ENCODE measurements around the gene HSPA4.
A peak's percentile ranks its signal among the peaks of the same experiment; 100 is the strongest.
"Not testable (repeated sequence)": the region's sequence is repeated elsewhere in the genome, so short reads cannot be mapped to it uniquely, and the experiment has no call there.

HSPA4 gene

DNA sequence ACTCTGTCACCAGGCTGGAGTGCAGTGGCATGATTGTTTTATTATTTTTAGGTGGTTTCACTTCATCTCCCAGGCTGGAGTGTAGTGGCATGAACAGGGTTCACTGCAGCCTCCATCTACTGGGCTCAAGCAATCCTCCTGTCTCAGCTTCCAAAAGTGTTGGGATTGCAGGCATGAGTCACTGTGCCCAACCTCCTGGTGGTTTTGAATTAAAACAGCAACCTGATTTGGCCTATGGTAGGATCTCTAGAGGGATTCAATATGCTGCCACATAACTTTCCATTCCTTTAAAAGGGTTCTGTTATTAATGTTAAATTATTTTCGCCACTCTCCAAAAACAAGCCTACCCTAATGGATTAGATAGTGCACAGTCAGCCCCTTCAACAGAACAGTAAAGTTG is 9.9 kb upstream of the HSPA4 start:
- Histone ChIP-seq H3K9me3 (ENCODE audit: control insufficient read depth, low read length) (no peaks in the 10 kb centered on the region), H3K79me2 (no peaks in the 10 kb centered on the region), H3K9ac (no peak overlapping the region), H2AFZ (no peak overlapping the region), H3K4me1 (no peaks in the 10 kb centered on the region), H3K27me3 (ENCODE audit: control insufficient read depth, insufficient read depth, low read length) (no peaks in the 10 kb centered on the region), H3K36me3 (ENCODE audit: control insufficient read depth, insufficient read depth, low read length) (no peaks in the 10 kb centered on the region), H3K27ac (no peak overlapping the region), H3K4me2 (ENCODE audit: low read length) (no peak overlapping the region), H3K4me3 (ENCODE audit: low read depth, low read length) (no peak overlapping the region)
- no peak for TF ChIP-seq CTCF (IDR thresholded peaks at IDR 0.05)

DNA sequence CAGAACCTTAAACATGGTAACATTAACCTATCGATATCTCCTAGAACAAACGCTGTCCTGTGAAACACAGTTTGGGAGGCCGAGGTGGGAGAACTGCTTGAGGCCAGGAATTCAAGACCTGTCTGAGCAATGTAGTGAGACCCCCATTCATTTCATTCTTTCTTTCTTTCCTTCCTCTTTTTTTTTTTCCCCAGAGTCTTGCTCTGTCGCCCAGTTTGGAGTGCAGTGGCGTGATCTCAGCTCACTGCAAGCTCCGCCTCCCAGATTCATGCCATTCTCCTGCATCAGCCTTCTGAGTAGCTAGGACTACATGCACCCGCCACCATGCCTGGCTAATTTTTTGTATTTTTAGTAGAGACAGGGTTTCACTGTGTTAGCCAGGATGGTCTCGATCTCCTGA is 5.3 kb upstream of the HSPA4 start:
- H3K9ac ChIP-seq; H3K36me3 ChIP-seq (ENCODE audit: control insufficient read depth, insufficient read depth, low read length); H3K79me2 ChIP-seq; H3K27ac ChIP-seq; H3K4me3 ChIP-seq (ENCODE audit: low read depth, low read length); H2AFZ ChIP-seq; H3K27me3 ChIP-seq (ENCODE audit: control insufficient read depth, insufficient read depth, low read length); H3K9me3 ChIP-seq (ENCODE audit: control insufficient read depth, low read length); H3K4me2 ChIP-seq (ENCODE audit: low read length): not testable (repeated sequence)
- H3K4me1 ChIP-seq, result peaks cover 18% of the 10 kb centered on the region

DNA sequence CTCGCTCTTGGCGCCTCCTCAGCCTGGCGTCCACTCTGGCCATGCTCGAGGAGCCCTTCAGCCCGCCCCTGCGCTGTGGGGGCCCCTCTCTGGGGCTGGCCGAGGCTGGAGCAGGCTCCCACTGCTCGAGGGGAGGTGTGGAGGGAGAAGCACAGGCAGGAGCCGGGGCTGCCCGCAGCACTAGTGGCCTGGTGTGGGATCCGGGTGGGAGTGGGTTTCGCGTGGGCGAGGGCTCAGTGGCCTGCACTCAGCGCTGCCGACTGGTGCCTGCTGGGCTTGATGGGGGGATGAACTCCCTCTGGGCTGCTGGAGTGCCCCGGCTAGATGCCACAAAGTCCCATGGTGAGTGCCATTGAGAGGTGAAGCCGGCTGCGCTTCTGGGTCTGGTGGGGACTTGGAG is 4.4 kb upstream of the HSPA4 start:
- Histone ChIP-seq H2AFZ (no peak overlapping the region), H3K4me2 (ENCODE audit: low read length) (no peak overlapping the region), H3K27ac (no peak overlapping the region), H3K4me3 (ENCODE audit: low read depth, low read length) (no peak overlapping the region), H3K4me1 (peaks cover 18% of the 10 kb centered on the region), H3K9ac (no peak overlapping the region), H3K36me3 (ENCODE audit: control insufficient read depth, insufficient read depth, low read length) (no peaks in the 10 kb centered on the region), H3K27me3 (ENCODE audit: control insufficient read depth, insufficient read depth, low read length) (no peaks in the 10 kb centered on the region), H3K9me3 (ENCODE audit: control insufficient read depth, low read length) (no peaks in the 10 kb centered on the region), H3K79me2 (peaks cover 6% of the 10 kb centered on the region)
- no peak for TF ChIP-seq CTCF (IDR thresholded peaks at IDR 0.05)

DNA sequence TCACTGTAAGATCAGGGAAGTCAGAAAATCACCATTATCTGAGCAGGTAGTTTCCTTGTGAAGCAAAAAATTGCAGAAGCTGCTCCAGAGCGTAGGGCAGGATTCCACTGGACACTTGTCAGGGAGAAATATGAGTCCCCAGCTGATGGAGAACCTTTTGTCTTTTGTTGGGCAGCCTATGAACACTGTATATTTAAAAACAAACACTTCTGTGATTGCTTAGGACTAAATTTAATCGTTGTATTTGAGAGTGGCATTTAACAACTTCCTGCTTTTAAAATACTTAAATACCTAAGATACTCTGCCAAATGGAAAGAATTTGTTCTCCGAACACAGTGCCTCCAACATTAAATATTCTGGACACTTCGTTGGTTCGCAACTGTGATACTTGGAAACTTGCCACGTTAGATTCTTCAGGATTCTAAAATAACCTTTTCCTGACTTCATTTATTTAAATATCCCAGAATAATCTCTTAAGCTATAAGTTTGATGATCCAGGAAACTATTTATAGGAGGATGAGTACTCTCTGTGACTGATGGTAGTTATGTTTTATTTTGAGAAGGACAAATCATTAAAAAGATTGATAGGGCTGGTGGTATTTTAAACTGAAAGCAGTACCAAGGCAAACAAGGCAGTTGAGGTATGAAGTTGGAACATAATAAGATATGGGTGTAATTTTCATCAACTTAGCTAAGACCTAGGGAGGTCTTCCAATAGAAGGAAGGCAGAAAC is 2.7 kb upstream of the HSPA4 start:
- H2AFZ ChIP-seq, result no peak overlapping the region
- no peaks in the 10 kb centered on the region for H3K27me3 ChIP-seq (ENCODE audit: control insufficient read depth, insufficient read depth, low read length)
- H3K27ac ChIP-seq, result peak overlapping the region; percentile 31
- H3K4me2 ChIP-seq (ENCODE audit: low read length), result peak overlapping the region; percentile 18
- peak overlapping the region; percentile 13 for H3K4me3 ChIP-seq (ENCODE audit: low read depth, low read length)
- peaks cover 21% of the 10 kb centered on the region for H3K79me2 ChIP-seq
- TF ChIP-seq CTCF (IDR thresholded peaks at IDR 0.05), result no peak
- no peaks in the 10 kb centered on the region for H3K36me3 ChIP-seq (ENCODE audit: control insufficient read depth, insufficient read depth, low read length)
- H3K9me3 ChIP-seq (ENCODE audit: control insufficient read depth, low read length), result no peaks in the 10 kb centered on the region
- no peak overlapping the region for H3K9ac ChIP-seq
- H3K4me1 ChIP-seq, result peaks cover 22% of the 10 kb centered on the region

- Histone ChIP-seq H3K4me3 (ENCODE audit: low read depth, low read length) (peak overlapping the region; percentile 13), H3K36me3 (ENCODE audit: control insufficient read depth, insufficient read depth, low read length) (no peaks in the 10 kb centered on the region), H3K79me2 (peaks cover 26% of the 10 kb centered on the region), H3K9me3 (ENCODE audit: control insufficient read depth, low read length) (no peaks in the 10 kb centered on the region), H3K27ac (peak overlapping the region; percentile 31), H3K4me1 (peaks cover 22% of the 10 kb centered on the region), H3K9ac (no peak overlapping the region), H2AFZ (no peak overlapping the region), H3K4me2 (ENCODE audit: low read length) (peak overlapping the region; percentile 18), H3K27me3 (ENCODE audit: control insufficient read depth, insufficient read depth, low read length) (no peaks in the 10 kb centered on the region)
- TF ChIP-seq CTCF (IDR thresholded peaks at IDR 0.05), result no peak
These were observed 2.1 kb upstream of the HSPA4 start for GRCh38 chr5:133049726-133050048.

All from parathyroid adenoma (tissue), 2 donors.